Right lobe of liver (tissue), 6 donors: ENCODE measurements around the gene ANO9. TPM values are rescaled to one million over a fixed set of nuclear protein-coding genes. Genes with fewer than 3 reads are reported as not detected.

Experiments used
- ATAC-seq, 4 donors: fragments of 200-7000 bp; cut with Tn5 transposase; one replicate each; pipeline ENCODE4 v1.9.1; 2020; ENCODE audit warnings: mild to moderate bottlenecking in 4 of 4, moderate library complexity in 4 of 4
- DNase-seq, 3 donors: peaks; one replicate each; pipeline ENCODE4 v3.0.0-alpha.2; 2020
- H3K27ac ChIP-seq, 3 donors: fragments of 200-600 bp; one replicate each; pipeline ENCODE4 v1.8.0; 2022
- H3K27me3 ChIP-seq, 2 donors: fragments of 200-600 bp; one replicate each; pipeline ENCODE4 v1.8.0; 2022
- H3K36me3 ChIP-seq, 4 donors: fragments of 200-600 bp; sonication (generic) in 1 of 4; one replicate each; pipeline versions ENCODE4 v1.5.1 to v1.8.0; 2017 to 2022; ENCODE audit warnings: control low read depth in 1 of 4
- H3K4me1 ChIP-seq, 4 donors: fragments of 200-600 bp; sonication (generic) in 1 of 4; one replicate each; pipeline versions ENCODE4 v1.5.1 to v1.8.0; 2017 to 2022; ENCODE audit warnings: control low read depth in 1 of 4
- H3K4me3 ChIP-seq, 3 donors: fragments of 200-600 bp; one replicate each; pipeline ENCODE4 v1.8.0; 2022
- H3K9me3 ChIP-seq, 4 donors: fragments of 200-600 bp; sonication (generic) in 1 of 4; one replicate each; pipeline versions ENCODE4 v1.5.1 to v1.8.0; 2017 to 2022; ENCODE audit warnings: control low read depth in 1 of 4
- POLR2A ChIP-seq: fragments of 450-650 bp; IDR thresholded peaks from one replicate; pipeline ENCODE4 v1.6.1; 2017; ENCODE audit warnings: antibody characterized with exemption, mild to moderate bottlenecking
- WGBS: methylation state at CpG from one replicate; pipeline ENCODE4 v1.1.6; 2018; ENCODE audit warnings: low coverage, low lambda C conversion rate; ENCODE audit not compliant: insufficient coverage; ENCODE audit errors: missing lambda C conversion rate; 5-methylcytosine and 5-hydroxymethylcytosine counted together
- intact Hi-C, 2 donors: fragments of 100-400 bp; cut with DNase I; formaldehyde crosslinking; loops; one replicate each; pipeline versions ENCODE4 v1.11.2 to v1.14.1; 2022
- total RNA-seq, 6 experiments: library from RNA; depleted of rRNA in 2 of 6; stranded (reverse); fragments of >200 nt in 2 of 6; fragmentation: NEBNext Ultra II Directional in 3 of 6; extraction: Animal tissue kit (Norgen Biotek cat#: 25700) in 3 of 6; gene quantifications; one replicate each; pipeline versions ENCODE4 v1.1.0 to v1.2.4, GENCODE V29; 2016 to 2023
- TF ChIP-seq, protein P1 (sequence below), 4 donors: fragments of 200-600 bp in 3 of 4; fragments of 450-650 bp in 1 of 4; IDR thresholded peaks; one replicate each; pipeline versions ENCODE4 v1.5.1 to v1.8.0; 2016 to 2022; ENCODE audit warnings: antibody characterized with exemption in 4 of 4, mild to moderate bottlenecking in 2 of 4
- donor health status: DM: no; HTN: yes; CAD: no.
- donor health status: DM: no; HTN: no; CAD: no.
- donor health status: DM: no; HTN: no; CAD: no.
- donor health status: DM: no; HTN: yes; CAD: no.
- donor health status: DM: no; HTN: yes; CAD: no.

Gene ANO9
- total RNA-seq, 6 experiments from 2014 or later, result 0.09 to 1.0 (median 0.28) TPM; not detected in 1

DNA sequence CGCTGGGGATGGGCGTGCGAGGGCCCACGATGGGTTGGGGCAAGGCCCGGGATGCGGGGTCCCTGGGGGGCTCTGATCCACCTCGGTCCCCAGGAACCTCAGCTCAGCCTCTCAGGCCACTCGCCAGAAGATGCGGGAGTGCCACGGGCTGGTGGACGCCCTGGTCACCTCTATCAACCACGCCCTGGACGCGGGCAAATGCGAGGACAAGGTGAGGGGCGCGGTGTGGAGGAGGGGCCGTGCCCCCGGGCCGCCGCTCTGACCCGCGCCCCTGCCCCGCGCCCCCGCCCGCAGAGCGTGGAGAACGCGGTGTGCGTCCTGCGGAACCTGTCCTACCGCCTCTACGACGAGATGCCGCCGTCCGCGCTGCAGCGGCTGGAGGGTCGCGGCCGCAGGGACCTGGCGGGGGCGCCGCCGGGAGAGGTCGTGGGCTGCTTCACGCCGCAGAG, 41.5 kb downstream of the ANO9 start:
- DNase-seq, result no peak
- H3K4me3 ChIP-seq, result no peak overlapping the region
- intact Hi-C loops, result loop anchor here in 1 of 2 donors (10.0 kb wide), 2 partner anchors 55 to 125 kb away; partner anchors contain the start of gene PTDSS2
- H3K27ac ChIP-seq, result no peak overlapping the region
- H3K4me1 ChIP-seq, result no peaks in the 10 kb centered on the region
- H3K27me3 ChIP-seq, result no peaks in the 10 kb centered on the region
- WGBS, result no CpG with 5 or more reads among the region's 50 CpGs
- ATAC-seq, result no peak
- no peak for TF ChIP-seq POLR2A
- TF ChIP-seq, protein P1, sequence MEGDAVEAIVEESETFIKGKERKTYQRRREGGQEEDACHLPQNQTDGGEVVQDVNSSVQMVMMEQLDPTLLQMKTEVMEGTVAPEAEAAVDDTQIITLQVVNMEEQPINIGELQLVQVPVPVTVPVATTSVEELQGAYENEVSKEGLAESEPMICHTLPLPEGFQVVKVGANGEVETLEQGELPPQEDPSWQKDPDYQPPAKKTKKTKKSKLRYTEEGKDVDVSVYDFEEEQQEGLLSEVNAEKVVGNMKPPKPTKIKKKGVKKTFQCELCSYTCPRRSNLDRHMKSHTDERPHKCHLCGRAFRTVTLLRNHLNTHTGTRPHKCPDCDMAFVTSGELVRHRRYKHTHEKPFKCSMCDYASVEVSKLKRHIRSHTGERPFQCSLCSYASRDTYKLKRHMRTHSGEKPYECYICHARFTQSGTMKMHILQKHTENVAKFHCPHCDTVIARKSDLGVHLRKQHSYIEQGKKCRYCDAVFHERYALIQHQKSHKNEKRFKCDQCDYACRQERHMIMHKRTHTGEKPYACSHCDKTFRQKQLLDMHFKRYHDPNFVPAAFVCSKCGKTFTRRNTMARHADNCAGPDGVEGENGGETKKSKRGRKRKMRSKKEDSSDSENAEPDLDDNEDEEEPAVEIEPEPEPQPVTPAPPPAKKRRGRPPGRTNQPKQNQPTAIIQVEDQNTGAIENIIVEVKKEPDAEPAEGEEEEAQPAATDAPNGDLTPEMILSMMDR (IDR thresholded peaks at IDR 0.05), result no peak
- no peaks in the 10 kb centered on the region for H3K36me3 ChIP-seq
- H3K9me3 ChIP-seq, result no peaks in the 10 kb centered on the region

DNA sequence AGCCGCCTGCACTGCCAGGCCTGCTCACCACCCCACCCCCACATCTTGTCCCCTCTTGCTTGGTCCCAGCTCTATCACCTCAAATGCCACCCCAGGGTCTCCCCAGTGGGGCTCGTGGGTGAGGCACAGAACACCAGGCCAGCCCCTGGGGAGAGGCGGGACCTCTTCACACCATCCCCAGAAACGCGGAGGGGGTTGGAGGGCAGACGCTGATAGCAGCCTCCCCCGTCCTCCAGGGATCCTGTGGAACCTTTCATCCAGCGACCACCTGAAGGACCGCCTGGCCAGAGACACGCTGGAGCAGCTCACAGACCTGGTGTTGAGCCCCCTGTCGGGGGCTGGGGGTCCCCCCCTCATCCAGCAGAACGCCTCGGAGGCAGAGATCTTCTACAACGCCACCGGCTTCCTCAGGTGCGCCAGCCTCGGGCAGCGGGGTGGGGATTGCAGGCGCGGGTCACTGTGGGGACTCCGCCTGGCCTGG, 42.0 kb downstream of the ANO9 start:
- DNase-seq (no peak), ATAC-seq (no peak)
- H3K27me3 ChIP-seq, result no peaks in the 10 kb centered on the region
- no peak overlapping the region for H3K4me3 ChIP-seq
- no peak overlapping the region for H3K27ac ChIP-seq
- no peaks in the 10 kb centered on the region for H3K9me3 ChIP-seq
- no peaks in the 10 kb centered on the region for H3K4me1 ChIP-seq
- WGBS, result 49% methylated on average over 10 of the region's 21 CpGs
- intact Hi-C loops, result loop anchor here in 1 of 2 donors (10.0 kb wide), 2 partner anchors 55 to 125 kb away; partner anchors contain the start of gene PTDSS2
- TF ChIP-seq, protein P1 (IDR thresholded peaks at IDR 0.05), result no peak
- no peak for TF ChIP-seq POLR2A
- H3K36me3 ChIP-seq, result no peaks in the 10 kb centered on the region

DNA sequence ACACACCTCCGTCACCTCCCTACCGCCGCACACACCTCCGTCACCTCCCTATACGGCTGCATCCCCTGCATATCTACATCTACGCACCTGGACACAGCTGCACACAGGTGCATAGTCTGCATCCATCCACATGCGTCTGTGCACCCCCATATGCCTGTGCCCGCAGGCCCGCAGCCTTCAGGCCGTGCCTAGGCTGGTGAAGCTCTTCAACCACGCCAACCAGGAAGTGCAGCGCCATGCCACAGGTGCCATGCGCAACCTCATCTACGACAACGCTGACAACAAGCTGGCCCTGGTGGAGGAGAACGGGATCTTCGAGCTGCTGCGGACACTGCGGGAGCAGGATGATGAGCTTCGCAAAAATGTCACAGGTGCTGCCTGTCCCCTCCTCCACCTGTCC, 43.0 kb downstream of the ANO9 start:
- Histone ChIP-seq H3K9me3 (no peaks in the 10 kb centered on the region), H3K4me3 (no peak overlapping the region), H3K36me3 (no peaks in the 10 kb centered on the region), H3K4me1 (no peaks in the 10 kb centered on the region), H3K27ac (no peak overlapping the region), H3K27me3 (no peaks in the 10 kb centered on the region)
- 78% methylated on average over 20 of the region's 20 CpGs for WGBS
- ATAC-seq (no peak), DNase-seq (no peak)
- TF ChIP-seq POLR2A, result no peak
- TF ChIP-seq, protein P1 (IDR thresholded peaks at IDR 0.05), result no peak
- intact Hi-C loops, result no loop called here

DNA sequence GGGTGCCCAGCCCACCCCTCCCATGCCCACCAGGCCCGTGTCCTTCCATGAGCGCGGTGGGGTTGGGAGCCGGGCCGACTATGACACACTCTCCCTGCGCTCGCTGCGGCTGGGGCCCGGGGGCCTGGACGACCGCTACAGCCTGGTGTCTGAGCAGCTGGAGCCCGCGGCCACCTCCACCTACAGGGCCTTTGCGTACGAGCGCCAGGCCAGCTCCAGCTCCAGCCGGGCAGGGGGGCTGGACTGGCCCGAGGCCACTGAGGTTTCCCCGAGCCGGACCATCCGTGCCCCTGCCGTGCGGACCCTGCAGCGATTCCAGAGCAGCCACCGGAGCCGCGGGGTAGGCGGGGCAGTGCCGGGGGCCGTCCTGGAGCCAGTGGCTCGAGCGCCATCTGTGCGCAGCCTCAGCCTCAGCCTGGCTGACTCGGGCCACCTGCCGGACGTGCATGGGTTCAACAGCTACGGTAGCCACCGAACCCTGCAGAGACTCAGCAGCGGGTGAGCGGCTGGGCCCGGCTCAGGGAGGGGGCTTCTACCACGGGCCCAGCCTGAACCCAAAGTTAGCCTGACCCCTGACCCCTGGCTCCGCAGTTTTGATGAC, 44.8 kb downstream of the ANO9 start:
- Histone ChIP-seq H3K27me3 (no peaks in the 10 kb centered on the region), H3K27ac (no peak overlapping the region), H3K36me3 (no peaks in the 10 kb centered on the region), H3K9me3 (no peaks in the 10 kb centered on the region), H3K4me1 (no peaks in the 10 kb centered on the region), H3K4me3 (peak overlapping the region; percentile 29 to 42 (median 40))
- DNase-seq (peak in 1 of 3 donors; percentile 80), ATAC-seq (peak; percentile 90 to 95 (median 94))
- no peak for TF ChIP-seq POLR2A
- TF ChIP-seq, protein P1 (IDR thresholded peaks at IDR 0.05), result peak; percentile 49 to 62 (median 56)
- WGBS, result no CpG with 5 or more reads among the region's 43 CpGs
- intact Hi-C loops, result no loop called here
